K562 (cell line): ENCODE measurements around the gene GSTA4. TPM values are rescaled to one million over a fixed set of nuclear protein-coding genes. Genes with fewer than 3 reads are reported as not detected.

ENCODE experiments used
- C11orf30 ChIP-seq: fragments of 450-650 bp; IDR thresholded peaks from 2 replicates; pipeline ENCODE4 v1.6.1; 2016; ENCODE audit warnings: low read depth, mild to moderate bottlenecking
- CTBP1 ChIP-seq: fragments of 450-650 bp; IDR thresholded peaks from 2 replicates; pipeline ENCODE4 v1.6.1; 2016; ENCODE audit warnings: borderline replicate concordance
- FUS ChIP-seq: fragments of 200-400 bp; formaldehyde crosslinking; optimal IDR thresholded peaks from 2 replicates; pipeline ENCODE3; 2017; ENCODE audit warnings: low read depth, low read length
- HNRNPH1 ChIP-seq: fragments of 200-400 bp; formaldehyde crosslinking; optimal IDR thresholded peaks from 2 replicates; pipeline ENCODE3; 2017; ENCODE audit warnings: low read depth, mild to moderate bottlenecking, low read length, moderate library complexity
- KDM4B ChIP-seq, 2 experiments: fragments of 450-650 bp in 1 of 2; sonication (generic) in 1 of 2; IDR thresholded peaks; 2 replicates each; pipeline ENCODE4 v1.6.1; 2016 to 2017; ENCODE audit warnings: borderline replicate concordance in 2 of 2, antibody characterized with exemption in 1 of 2, low read depth in 1 of 2, mild to moderate bottlenecking in 1 of 2
- RBM14 ChIP-seq: fragments of 200-400 bp; formaldehyde crosslinking; IDR thresholded peaks from 2 replicates; pipeline ENCODE4 v1.6.1; 2018; ENCODE audit warnings: low read depth, mild to moderate bottlenecking, low read length, moderate library complexity, borderline replicate concordance; ENCODE audit not compliant: insufficient read depth
- RBM25 ChIP-seq: fragments of 200-400 bp; formaldehyde crosslinking; IDR thresholded peaks from 2 replicates; pipeline ENCODE4 v1.6.1; 2018; ENCODE audit warnings: low read length, low read depth, moderate library complexity; ENCODE audit not compliant: severe bottlenecking
- RERE ChIP-seq: sonication (generic); formaldehyde crosslinking; IDR thresholded peaks from 2 replicates; pipeline ENCODE4 v1.8.0; 2023; ENCODE audit warnings: missing genetic modification reagents, mild to moderate bottlenecking, borderline replicate concordance
- SFPQ ChIP-seq: fragments of 200-400 bp; formaldehyde crosslinking; IDR thresholded peaks from 2 replicates; pipeline ENCODE4 v1.6.1; 2017; ENCODE audit warnings: mild to moderate bottlenecking, low read depth, low read length, moderate library complexity
- SNAPC5 ChIP-seq: fragments of 250-450 bp; sonication (Bioruptor Pico); IDR thresholded peaks from 2 replicates; pipeline ENCODE4 v1.8.0; 2021; ENCODE audit warnings: moderate library complexity, mild to moderate bottlenecking, inconsistent platforms
- SRSF7 ChIP-seq: fragments of 200-400 bp; formaldehyde crosslinking; optimal IDR thresholded peaks from 2 replicates; pipeline ENCODE3; 2017; ENCODE audit warnings: mild to moderate bottlenecking, low read depth, low read length
- TAF15 ChIP-seq: fragments of 200-400 bp; formaldehyde crosslinking; IDR thresholded peaks from 2 replicates; pipeline ENCODE4 v1.6.1; 2017; ENCODE audit warnings: mild to moderate bottlenecking, low read depth, low read length, moderate library complexity
- ZBTB5 ChIP-seq: fragments of 450-650 bp; IDR thresholded peaks from 2 replicates; pipeline ENCODE4 v1.6.1; 2017; ENCODE audit warnings: antibody characterized with exemption
- ZNF282 ChIP-seq: sonication (generic); formaldehyde crosslinking; IDR thresholded peaks from 2 replicates; pipeline ENCODE4 v1.8.1; 2023; ENCODE audit warnings: missing genetic modification reagents
- ZNF644 ChIP-seq: fragments of 200-800 bp; sonication (Bioruptor generic); IDR thresholded peaks from 2 replicates; pipeline ENCODE4 v1.6.1; 2016; ENCODE audit warnings: low read depth, missing genetic modification characterization, missing compliant biosample characterization
- ZNF778 ChIP-seq: fragments of 450-650 bp; formaldehyde crosslinking; IDR thresholded peaks from 2 replicates; pipeline ENCODE4 v1.4.0; 2020; ENCODE audit warnings: mild to moderate bottlenecking, moderate library complexity
- ZZZ3 ChIP-seq: fragments of 450-650 bp; IDR thresholded peaks from 2 replicates; pipeline ENCODE4 v1.6.1; 2016; ENCODE audit warnings: antibody characterized with exemption, mild to moderate bottlenecking, moderate library complexity
- polyA plus RNA-seq, 8 experiments: library from polyadenylated mRNA; depleted of rRNA in 4 of 8; stranded (reverse) in 5 of 8; unstranded in 3 of 8; fragments of >200 nt; fragmentation: Nextera tagmentation in 2 of 8; fragmentation: Illumina TruSeq in 1 of 8; extraction: Ambion mirVana in 2 of 8; extraction: Trizol in 1 of 8; gene quantifications; 2 replicates each; pipeline versions ENCODE4 v1.2.1 to v1.2.3, GENCODE V29; 2011 to 2014; ENCODE audit warnings: inconsistent platforms in 1 of 8, missing spikeins in 1 of 8
- total RNA-seq, 7 experiments: library from RNA; depleted of rRNA in 6 of 7; stranded (reverse); fragments of >200 nt in 6 of 7; fragmentation: Illumina TruSeq in 2 of 7; extraction: Trizol in 2 of 7; gene quantifications; 2 replicates each; pipeline versions ENCODE4 v1.2.1 to v1.2.3, GENCODE V29; 2011 to 2021; ENCODE audit warnings: low replicate concordance in 1 of 7

GSTA4 gene
- total and polyA plus RNA-seq, 9 of the 15 experiments (the other 6 are each of a cell fraction or from before 2014, with no cell fraction given): 0.89 to 4.0 (median 2.0) TPM

GRCh38 chr6:53042112-53042511 lies 47.0 kb upstream of the GSTA4 start (continued):
- TF ChIP-seq RERE (CRISPR knock-in tag) (no peak), ZNF644 (tag) (no peak), ZBTB5 (no peak), FUS (no peak), RBM25 (no peak), C11orf30 (peak; percentile 97), ZNF282 (CRISPR knock-in tag) (no peak), SFPQ (no peak), SRSF7 (no peak), CTBP1 (no peak), HNRNPH1 (no peak), ZZZ3 (no peak), KDM4B (IDR thresholded peaks at IDR 0.05; ENCODE audit: borderline replicate concordance in 2 of 2, low read depth in 1 of 2) (no peak), RBM14 (no peak), ZNF778 (CRISPR knock-in tag) (no peak), TAF15 (no peak), SNAPC5 (CRISPR knock-in tag) (no peak)
